ENCODE results near the gene MIOX. TPM values are rescaled to one million over a fixed set of nuclear protein-coding genes. Genes with fewer than 3 reads are reported as not detected.

The MIOX gene
- total RNA-seq, 1 experiment from 2014 or later: 0.39 TPM

- ChIA-PET POLR2A (no interaction called here), CTCF (no interaction called here), RAD21 (ENCODE audit: low non-redundant PET in 1 of 2, low total read pairs in 2 of 2, uncharacterized antibody in 2 of 2, unreplicated experiment in 2 of 2) (no interaction called here)
- no peak for ATAC-seq
- H3K4me3 ChIP-seq (replicated peaks in 1 of 2; ENCODE audit: low read depth in 1 of 2, low read length in 2 of 2): no peak overlapping the region
- DNase-seq (ENCODE audit: low read depth, low spot score): no peak
- TF ChIP-seq ZNF274 (IDR thresholded peaks at IDR 0.05; ENCODE audit: low read depth, low read length) (no peak), ZBTB33 (IDR thresholded peaks at IDR 0.05; ENCODE audit: extremely low read depth, insufficient replicate concordance, low read length) (no peak), SIN3A (IDR thresholded peaks at IDR 0.05; ENCODE audit: low read depth) (no peak), CBX3 (IDR thresholded peaks at IDR 0.05; ENCODE audit: low read depth) (no peak), YY1 (IDR thresholded peaks at IDR 0.05; ENCODE audit: extremely low read depth, insufficient replicate concordance, low read depth, low read length) (no peak), FOSL1 (IDR thresholded peaks at IDR 0.05; ENCODE audit: low read depth) (no peak), RAD21 (IDR thresholded peaks at IDR 0.05; ENCODE audit: low read depth) (no peak)
- H3K27me3 ChIP-seq (ENCODE audit: insufficient read depth, low read length): no peaks in the 10 kb centered on the region
- H3K79me2 ChIP-seq (ENCODE audit: insufficient read depth, low read length): peaks cover 18% of the 10 kb centered on the region
- intact Hi-C loops (cut with micrococcal nuclease): no loop called here
- BruUV-seq (replicated peaks): no TSS peak
- no peaks in the 10 kb centered on the region for H3K9me2 ChIP-seq (ENCODE audit: insufficient read depth)
- no peak overlapping the region for H3K27ac ChIP-seq (ENCODE audit: low read depth, low read length)
- no peaks in the 10 kb centered on the region for H4K20me1 ChIP-seq (ENCODE audit: insufficient read depth)
- peaks cover 15 to 26% of the 10 kb centered on the region in 2 experiments; a peak in 3 of 4 replicates for H3K36me3 ChIP-seq (ENCODE audit: control insufficient read depth in 1 of 2, insufficient read depth in 2 of 2, low read length in 2 of 2)
- peaks cover 7 to 13% of the 10 kb centered on the region in 2 experiments for H3K4me1 ChIP-seq (ENCODE audit: control insufficient read depth in 1 of 2, insufficient read depth in 2 of 2, low read length in 2 of 2)
- no peak overlapping the region for H2AFZ ChIP-seq (ENCODE audit: low read depth, low read length, poor library complexity, severe bottlenecking)
- no peak overlapping the region for H3K9ac ChIP-seq (ENCODE audit: low read length)
- no peaks in the 10 kb centered on the region for H3K9me3 ChIP-seq (ENCODE audit: control insufficient read depth in 1 of 2, insufficient read depth in 1 of 2, low read depth in 1 of 2, low read length in 2 of 2)
- H3K4me2 ChIP-seq (ENCODE audit: low read length): no peak overlapping the region
Observed at GRCh38 chr22:50465066-50465930, 21.4 kb upstream of the MIOX start.
